ENCODE measurements around the gene VIL1. TPM values are rescaled to one million over a fixed set of nuclear protein-coding genes. Genes with fewer than 3 reads are reported as not detected.

Gene VIL1
- total RNA-seq, 3 donors from 2014 or later (not counting 1 experiment from before 2014, with no cell fraction given) = 1.5 to 1.8 (median 1.6) TPM

GRCh38 chr2:218500501-218501060, 81.7 kb downstream of the VIL1 start:
- Histone ChIP-seq H3K4me3 (ENCODE audit: low read length) (no peak overlapping the region), H3K4me1 (ENCODE audit: control insufficient read depth, insufficient read depth, low read length) (no peaks in the 10 kb centered on the region), H3K36me3 (ENCODE audit: control insufficient read depth, insufficient read depth, low read length) (peaks cover 25% of the 10 kb centered on the region), H3K27me3 (ENCODE audit: control insufficient read depth, insufficient read depth, low read length) (no peaks in the 10 kb centered on the region), H3K27ac (ENCODE audit: low read length) (no peak overlapping the region), H3K9me3 (ENCODE audit: control insufficient read depth, insufficient read depth, low read length) (no peaks in the 10 kb centered on the region)
- no peaks in the 10 kb centered on the region for H3K36me3 Mint-ChIP-seq
- intact Hi-C loops (cut with micrococcal nuclease) = no loop called here
- H3K27me3 Mint-ChIP-seq (ENCODE audit: low read depth in 2 of 2) = no peaks in the 10 kb centered on the region
- ATAC-seq (no peak), DNase-seq (no peak)
- no peaks in the 10 kb centered on the region for H3K9me3 Mint-ChIP-seq
- 97% methylated on average over 10 of the region's 10 CpGs for WGBS (ENCODE audit: insufficient coverage)
- H3K4me3 Mint-ChIP-seq = no peak overlapping the region
- H3K27ac Mint-ChIP-seq = no peak overlapping the region
- peaks cover 0 to 4% of the 10 kb centered on the region in 2 donors for H3K4me1 Mint-ChIP-seq
- no peak for TF ChIP-seq CTCF (IDR thresholded peaks at IDR 0.05)

DNA sequence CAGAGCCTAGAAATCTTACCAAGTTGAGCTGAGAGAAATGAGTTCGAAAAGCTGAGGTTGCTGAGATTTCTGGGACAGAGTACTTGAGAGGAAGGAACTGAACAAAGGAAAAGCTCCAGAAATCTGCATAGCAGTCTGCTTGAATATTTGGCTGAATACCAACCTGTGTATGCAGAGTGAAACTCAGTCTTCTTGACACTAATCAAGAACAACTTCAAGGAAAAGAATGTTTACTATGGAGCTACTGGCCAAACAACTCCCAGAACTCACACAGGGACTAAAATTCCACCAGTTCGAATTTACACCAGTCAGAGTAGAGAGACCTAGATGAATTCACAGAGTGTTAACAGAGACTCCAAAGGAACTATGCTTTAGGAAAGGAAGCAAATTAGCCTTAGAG, 82.7 kb downstream of the VIL1 start:
- H3K4me3 Mint-ChIP-seq = no peak overlapping the region
- no peak for TF ChIP-seq CTCF (IDR thresholded peaks at IDR 0.05)
- Histone ChIP-seq H3K27me3 (ENCODE audit: control insufficient read depth, insufficient read depth, low read length) (no peaks in the 10 kb centered on the region), H3K27ac (ENCODE audit: low read length) (no peak overlapping the region), H3K9me3 (ENCODE audit: control insufficient read depth, insufficient read depth, low read length) (no peaks in the 10 kb centered on the region), H3K4me3 (ENCODE audit: low read length) (no peak overlapping the region), H3K36me3 (ENCODE audit: control insufficient read depth, insufficient read depth, low read length) (peaks cover 21% of the 10 kb centered on the region), H3K4me1 (ENCODE audit: control insufficient read depth, insufficient read depth, low read length) (no peaks in the 10 kb centered on the region)
- 80% methylated on average over 1 of the region's 2 CpGs for WGBS (ENCODE audit: insufficient coverage)
- H3K36me3 Mint-ChIP-seq = no peaks in the 10 kb centered on the region
- no peaks in the 10 kb centered on the region for H3K9me3 Mint-ChIP-seq
- H3K27ac Mint-ChIP-seq = no peak overlapping the region
- H3K4me1 Mint-ChIP-seq = peaks cover 0 to 4% of the 10 kb centered on the region in 2 donors
- intact Hi-C loops (cut with micrococcal nuclease) = no loop called here
- no peak for DNase-seq
- no peak for ATAC-seq
- no peaks in the 10 kb centered on the region for H3K27me3 Mint-ChIP-seq (ENCODE audit: low read depth in 2 of 2)

Other genes starting within 250 kb of the VIL1 start
- 100 to 1,000 TPM; 824 to 880 (median 830) TPM for gene ARPC2, start 201.9 kb upstream of the VIL1 start, total RNA-seq
- 1 to 10 TPM; 1.4 to 3.3 (median 2.6) TPM for gene GPBAR1, start 158.1 kb upstream of the VIL1 start, total RNA-seq
- gene AAMP, start 149.0 kb upstream of the VIL1 start, total RNA-seq = 10 to 100 TPM; 52.5 to 61.6 (median 60.0) TPM
- gene PNKD, start 148.6 kb upstream of the VIL1 start, total RNA-seq = 10 to 100 TPM; 18.8 to 21.3 (median 18.9) TPM
- 100 to 1,000 TPM in 1 of 3 donors, 10 to 100 TPM in 2; 84.9 to 107 (median 95.1) TPM for gene TMBIM1, start 126.6 kb upstream of the VIL1 start, total RNA-seq
- gene CATIP, start 62.3 kb upstream of the VIL1 start, total RNA-seq = under 1 TPM in 1 of 3 donors, not detected in 2; 0.26 TPM
- 10 to 100 TPM; 17.9 to 53.5 (median 35.5) TPM for gene SLC11A1, start 36.9 kb upstream of the VIL1 start, total RNA-seq
- gene CTDSP1, start 19.3 kb upstream of the VIL1 start, total RNA-seq = 100 to 1,000 TPM; 223 to 273 (median 228) TPM
- 10 to 100 TPM; 18.3 to 26.2 (median 21.6) TPM for gene USP37, start 149.2 kb downstream of the VIL1 start, total RNA-seq
- 10 to 100 TPM; 61.4 to 66.7 (median 66.3) TPM for gene CNOT9, start 149.7 kb downstream of the VIL1 start, total RNA-seq
- gene PLCD4, start 188.8 kb downstream of the VIL1 start, total RNA-seq = under 1 TPM; 0.43 to 0.83 (median 0.54) TPM
- gene ZNF142, start 240.5 kb downstream of the VIL1 start, total RNA-seq = 10 to 100 TPM; 57.0 to 67.8 (median 62.6) TPM
- 10 to 100 TPM; 20.1 to 30.9 (median 20.5) TPM for gene BCS1L, start 240.6 kb downstream of the VIL1 start, total RNA-seq

All from natural killer cell (primary cell).